NCI-H1048 (cell line): ENCODE results near the gene RBP3.

ENCODE experiments used
- DNase-seq: peaks from one replicate; lab custom pipeline; 2025; lab: John Stamatoyannopoulos, UW

RBP3 gene

GRCh38 chr10:47401874-47402640, 53.9 kb downstream of the RBP3 start:
- no peak for DNase-seq

- DNase-seq: no peak
Measured at GRCh38 chr10:47402641-47403301, 54.6 kb downstream of the RBP3 start.

GRCh38 chr10:47403446-47404318, 55.5 kb downstream of the RBP3 start:
- no peak for DNase-seq

- DNase-seq: no peak
Measured at GRCh38 chr10:47404446-47404845, 56.3 kb downstream of the RBP3 start.

DNA sequence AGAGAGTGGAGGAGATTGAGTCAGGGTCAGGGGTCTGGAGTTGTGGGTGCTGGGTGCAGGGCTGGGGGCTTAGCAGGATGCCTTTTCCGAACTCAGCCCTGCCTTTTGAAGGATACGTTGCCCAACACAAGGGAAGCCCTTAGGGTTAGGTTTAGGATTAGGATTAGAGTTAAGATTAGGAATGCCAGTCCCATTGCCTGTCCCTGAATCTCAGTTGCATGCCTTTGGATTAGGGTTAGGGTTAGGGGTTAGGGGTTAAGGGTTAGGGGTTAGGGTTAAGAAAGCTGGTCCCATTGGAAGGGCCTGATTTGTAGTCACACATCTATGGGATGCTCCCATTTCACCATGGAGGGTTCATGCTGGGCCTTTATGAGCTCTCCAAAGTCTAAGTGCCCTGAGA, 56.8 kb downstream of the RBP3 start:
- DNase-seq: no peak

- DNase-seq: no peak
Measured at GRCh38 chr10:47405857-47406547, 57.8 kb downstream of the RBP3 start.

DNA sequence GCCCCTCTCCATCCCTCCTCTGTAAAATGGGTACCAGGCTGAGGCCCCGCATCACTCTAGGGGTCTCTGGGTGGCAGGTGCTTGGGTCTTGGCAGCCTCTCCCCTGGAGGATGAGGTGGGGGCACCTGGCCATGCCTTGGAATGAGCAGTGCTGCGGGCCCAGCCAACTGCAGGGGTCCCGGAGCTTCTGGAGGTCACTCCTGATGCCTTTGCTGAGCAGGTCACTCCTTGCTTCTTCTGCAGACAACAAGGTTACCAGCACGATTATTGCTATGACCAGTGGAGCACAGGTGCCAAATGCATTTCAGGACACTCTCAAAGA, 58.3 kb downstream of the RBP3 start:
- no peak for DNase-seq

GRCh38 chr10:47406870-47407691, 58.9 kb downstream of the RBP3 start:
- no peak for DNase-seq
